Measurements from ENCODE around the gene FZD7. TPM values are rescaled to one million over a fixed set of nuclear protein-coding genes. Genes with fewer than 3 reads are reported as not detected.
A peak's percentile ranks its signal among the peaks of the same experiment; 100 is the strongest.

Gene FZD7
- total and polyA plus RNA-seq, 4 donors, result 18.5 to 26.4 (median 22.9) TPM

- Histone ChIP-seq H3K4me3 (ENCODE audit: low read depth, low read length) (peak overlapping the region; percentile 68), H3K27ac (ENCODE audit: low read depth, low read length) (peak overlapping the region; percentile 96), H3K36me3 (ENCODE audit: control insufficient read depth, insufficient read depth, low read length) (peaks cover 4% of the 10 kb centered on the region), H3K9me3 (ENCODE audit: control insufficient read depth, insufficient read depth, low read length) (no peaks in the 10 kb centered on the region), H3K27me3 (ENCODE audit: control insufficient read depth, insufficient read depth, low read length) (peaks cover 64% of the 10 kb centered on the region), H3K4me1 (ENCODE audit: control insufficient read depth, insufficient read depth, low read length) (peaks cover 42% of the 10 kb centered on the region)
- DNase-seq (ENCODE audit: low read depth in 4 of 6, low spot score in 6 of 6), result peak in 2 of 6 donors; percentile 57 to 68
- under 1% methylated on average over 105 of the region's 105 CpGs for WGBS (ENCODE audit: insufficient coverage)
These were observed 814 bp downstream of the FZD7 start for GRCh38 chr2:202034249-202035088.

- Histone ChIP-seq H3K27ac (ENCODE audit: low read depth, low read length) (peak overlapping the region; percentile 40), H3K4me3 (ENCODE audit: low read depth, low read length) (peak overlapping the region; percentile 68), H3K4me1 (ENCODE audit: control insufficient read depth, insufficient read depth, low read length) (peaks cover 42% of the 10 kb centered on the region), H3K27me3 (ENCODE audit: control insufficient read depth, insufficient read depth, low read length) (peaks cover 65% of the 10 kb centered on the region), H3K36me3 (ENCODE audit: control insufficient read depth, insufficient read depth, low read length) (peaks cover 4% of the 10 kb centered on the region), H3K9me3 (ENCODE audit: control insufficient read depth, insufficient read depth, low read length) (no peaks in the 10 kb centered on the region)
- WGBS (ENCODE audit: insufficient coverage), result 2% methylated on average over 78 of the region's 78 CpGs
- peak in 2 of 6 donors; percentile 88 to 89 for DNase-seq (ENCODE audit: low read depth in 4 of 6, low spot score in 6 of 6)
These were observed 1.7 kb downstream of the FZD7 start for GRCh38 chr2:202035089-202035940.

- WGBS (ENCODE audit: insufficient coverage), result 13% methylated on average over 31 of the region's 32 CpGs
- DNase-seq (ENCODE audit: low read depth in 4 of 6, low spot score in 6 of 6), result no peak
- Histone ChIP-seq H3K27ac (ENCODE audit: low read depth, low read length) (peak overlapping the region; percentile 40), H3K9me3 (ENCODE audit: control insufficient read depth, insufficient read depth, low read length) (no peaks in the 10 kb centered on the region), H3K4me1 (ENCODE audit: control insufficient read depth, insufficient read depth, low read length) (peaks cover 42% of the 10 kb centered on the region), H3K4me3 (ENCODE audit: low read depth, low read length) (peak overlapping the region; percentile 68), H3K27me3 (ENCODE audit: control insufficient read depth, insufficient read depth, low read length) (peaks cover 62% of the 10 kb centered on the region), H3K36me3 (ENCODE audit: control insufficient read depth, insufficient read depth, low read length) (peaks cover 4% of the 10 kb centered on the region)
These were observed 2.3 kb downstream of the FZD7 start for GRCh38 chr2:202035941-202036372.

GRCh38 chr2:202036601-202037037, 3.0 kb downstream of the FZD7 start:
- WGBS (ENCODE audit: insufficient coverage), result 15% methylated on average over 13 of the region's 15 CpGs
- H3K27me3 ChIP-seq (ENCODE audit: control insufficient read depth, insufficient read depth, low read length), result peaks cover 62% of the 10 kb centered on the region
- H3K4me1 ChIP-seq (ENCODE audit: control insufficient read depth, insufficient read depth, low read length), result peaks cover 42% of the 10 kb centered on the region
- H3K9me3 ChIP-seq (ENCODE audit: control insufficient read depth, insufficient read depth, low read length), result no peaks in the 10 kb centered on the region
- peaks cover 4% of the 10 kb centered on the region for H3K36me3 ChIP-seq (ENCODE audit: control insufficient read depth, insufficient read depth, low read length)
- H3K4me3 ChIP-seq (ENCODE audit: low read depth, low read length), result peak overlapping the region; percentile 68
- H3K27ac ChIP-seq (ENCODE audit: low read depth, low read length), result peak overlapping the region; percentile 57
- DNase-seq (ENCODE audit: low read depth in 4 of 6, low spot score in 6 of 6), result peak in 1 of 6 donors; percentile 27

- peak overlapping the region; percentile 68 for H3K4me3 ChIP-seq (ENCODE audit: low read depth, low read length)
- H3K4me1 ChIP-seq (ENCODE audit: control insufficient read depth, insufficient read depth, low read length), result peaks cover 39% of the 10 kb centered on the region
- H3K27ac ChIP-seq (ENCODE audit: low read depth, low read length), result peak overlapping the region; percentile 57
- H3K27me3 ChIP-seq (ENCODE audit: control insufficient read depth, insufficient read depth, low read length), result peaks cover 59% of the 10 kb centered on the region
- WGBS (ENCODE audit: insufficient coverage), result 53% methylated on average over 3 of the region's 7 CpGs
- peaks cover 4% of the 10 kb centered on the region for H3K36me3 ChIP-seq (ENCODE audit: control insufficient read depth, insufficient read depth, low read length)
- H3K9me3 ChIP-seq (ENCODE audit: control insufficient read depth, insufficient read depth, low read length), result no peaks in the 10 kb centered on the region
- DNase-seq (ENCODE audit: low read depth in 4 of 6, low spot score in 6 of 6), result peak in 2 of 6 donors; percentile 23 to 25
These were observed 3.4 kb downstream of the FZD7 start for GRCh38 chr2:202037086-202037485.

GRCh38 chr2:202038471-202039277, 5.0 kb downstream of the FZD7 start:
- Histone ChIP-seq H3K9me3 (ENCODE audit: control insufficient read depth, insufficient read depth, low read length) (no peaks in the 10 kb centered on the region), H3K36me3 (ENCODE audit: control insufficient read depth, insufficient read depth, low read length) (peaks cover 4% of the 10 kb centered on the region), H3K27me3 (ENCODE audit: control insufficient read depth, insufficient read depth, low read length) (peaks cover 47% of the 10 kb centered on the region), H3K4me3 (ENCODE audit: low read depth, low read length) (peak overlapping the region; percentile 18), H3K27ac (ENCODE audit: low read depth, low read length) (peak overlapping the region; percentile 29), H3K4me1 (ENCODE audit: control insufficient read depth, insufficient read depth, low read length) (peaks cover 26% of the 10 kb centered on the region)
- peak in 2 of 6 donors; percentile 26 to 37 for DNase-seq (ENCODE audit: low read depth in 4 of 6, low spot score in 6 of 6)
- 10% methylated on average over 2 of the region's 4 CpGs for WGBS (ENCODE audit: insufficient coverage)

GRCh38 chr2:202039278-202040078, 5.8 kb downstream of the FZD7 start:
- H3K4me1 ChIP-seq (ENCODE audit: control insufficient read depth, insufficient read depth, low read length), result peaks cover 26% of the 10 kb centered on the region
- peak overlapping the region; percentile 18 for H3K4me3 ChIP-seq (ENCODE audit: low read depth, low read length)
- no peaks in the 10 kb centered on the region for H3K9me3 ChIP-seq (ENCODE audit: control insufficient read depth, insufficient read depth, low read length)
- peaks cover 4% of the 10 kb centered on the region for H3K36me3 ChIP-seq (ENCODE audit: control insufficient read depth, insufficient read depth, low read length)
- H3K27ac ChIP-seq (ENCODE audit: low read depth, low read length), result peak overlapping the region; percentile 29
- DNase-seq (ENCODE audit: low read depth in 4 of 6, low spot score in 6 of 6), result peak in 2 of 6 donors; percentile 43 to 57
- peaks cover 47% of the 10 kb centered on the region for H3K27me3 ChIP-seq (ENCODE audit: control insufficient read depth, insufficient read depth, low read length)
- 23% methylated on average over 9 of the region's 13 CpGs for WGBS (ENCODE audit: insufficient coverage)

GRCh38 chr2:202040079-202040844, 6.6 kb downstream of the FZD7 start:
- no peak overlapping the region for H3K27ac ChIP-seq (ENCODE audit: low read depth, low read length)

More at GRCh38 chr2:202040079-202040844, 6.6 kb downstream of the FZD7 start:
- WGBS (ENCODE audit: insufficient coverage), result 100% methylated on average over 1 of the region's 4 CpGs
- no peaks in the 10 kb centered on the region for H3K9me3 ChIP-seq (ENCODE audit: control insufficient read depth, insufficient read depth, low read length)
- peaks cover 18% of the 10 kb centered on the region for H3K4me1 ChIP-seq (ENCODE audit: control insufficient read depth, insufficient read depth, low read length)
- H3K36me3 ChIP-seq (ENCODE audit: control insufficient read depth, insufficient read depth, low read length), result peaks cover 4% of the 10 kb centered on the region
- peaks cover 39% of the 10 kb centered on the region for H3K27me3 ChIP-seq (ENCODE audit: control insufficient read depth, insufficient read depth, low read length)
- H3K4me3 ChIP-seq (ENCODE audit: low read depth, low read length), result peak overlapping the region; percentile 16
- no peak for DNase-seq (ENCODE audit: low read depth in 4 of 6, low spot score in 6 of 6)

Measured in spinal cord (tissue), 10 donors.